Loucy (cell line): ENCODE measurements around the gene CLDND1.

ENCODE experiments used
- EZH2phosphoT487 ChIP-seq: fragments of 200-600 bp; IDR thresholded peaks from 2 replicates; pipeline ENCODE4 v1.6.1; 2018; ENCODE audit warnings: antibody characterized with exemption, mild to moderate bottlenecking, moderate library complexity, borderline replicate concordance
- TF ChIP-seq, protein P1 (sequence below): fragments of 200-600 bp; sonication (generic); conservative IDR thresholded peaks from 2 replicates; pipeline ENCODE4 v1.5.1; 2014; ENCODE audit warnings: mild to moderate bottlenecking, antibody characterized with exemption, low read length

DNA sequence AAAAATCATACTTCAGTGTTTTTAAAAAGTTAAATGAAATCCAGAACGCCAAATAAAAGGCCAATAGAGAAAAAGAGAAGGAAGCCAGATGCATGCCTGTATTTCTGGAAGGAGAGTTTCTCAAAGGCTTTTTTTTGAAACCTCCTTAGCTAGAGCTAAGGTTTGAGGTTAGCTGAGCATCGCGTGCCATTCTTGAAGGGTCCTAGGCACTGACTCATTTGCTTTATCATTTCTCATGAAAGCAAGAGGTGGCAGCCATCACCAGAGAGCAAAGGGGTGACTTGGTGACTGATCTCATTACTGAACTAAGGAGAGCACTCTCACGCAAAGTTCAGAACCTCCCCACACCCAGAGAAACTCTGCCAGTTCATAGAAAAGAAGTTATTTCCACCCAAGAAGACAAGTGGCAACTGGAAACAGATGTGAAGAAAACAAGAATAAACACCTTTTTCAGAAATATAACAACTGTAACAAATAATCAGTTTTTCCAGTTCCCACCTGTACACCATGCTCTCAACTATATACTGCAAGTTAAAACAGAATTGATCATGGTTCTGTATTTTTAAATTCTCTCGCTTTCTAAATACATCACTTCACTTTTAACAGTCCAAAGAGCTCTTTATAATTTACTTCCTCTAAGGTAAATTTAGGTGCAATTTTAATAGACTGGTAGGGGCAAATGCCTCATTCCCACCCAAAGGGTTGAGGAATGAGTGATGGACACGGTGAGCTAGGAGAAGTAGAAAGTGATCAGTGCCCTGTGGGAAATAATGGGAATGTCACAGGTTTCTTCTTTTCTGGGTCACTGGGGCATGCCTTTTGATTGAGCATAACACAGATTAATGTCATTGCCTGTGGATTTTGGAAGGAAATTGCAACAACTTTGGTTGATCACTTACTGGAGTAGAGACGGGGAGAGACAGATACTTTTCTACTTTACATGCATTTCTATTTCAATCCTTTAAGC is 33.7 kb upstream of the CLDND1 start:
- TF ChIP-seq, protein P1, sequence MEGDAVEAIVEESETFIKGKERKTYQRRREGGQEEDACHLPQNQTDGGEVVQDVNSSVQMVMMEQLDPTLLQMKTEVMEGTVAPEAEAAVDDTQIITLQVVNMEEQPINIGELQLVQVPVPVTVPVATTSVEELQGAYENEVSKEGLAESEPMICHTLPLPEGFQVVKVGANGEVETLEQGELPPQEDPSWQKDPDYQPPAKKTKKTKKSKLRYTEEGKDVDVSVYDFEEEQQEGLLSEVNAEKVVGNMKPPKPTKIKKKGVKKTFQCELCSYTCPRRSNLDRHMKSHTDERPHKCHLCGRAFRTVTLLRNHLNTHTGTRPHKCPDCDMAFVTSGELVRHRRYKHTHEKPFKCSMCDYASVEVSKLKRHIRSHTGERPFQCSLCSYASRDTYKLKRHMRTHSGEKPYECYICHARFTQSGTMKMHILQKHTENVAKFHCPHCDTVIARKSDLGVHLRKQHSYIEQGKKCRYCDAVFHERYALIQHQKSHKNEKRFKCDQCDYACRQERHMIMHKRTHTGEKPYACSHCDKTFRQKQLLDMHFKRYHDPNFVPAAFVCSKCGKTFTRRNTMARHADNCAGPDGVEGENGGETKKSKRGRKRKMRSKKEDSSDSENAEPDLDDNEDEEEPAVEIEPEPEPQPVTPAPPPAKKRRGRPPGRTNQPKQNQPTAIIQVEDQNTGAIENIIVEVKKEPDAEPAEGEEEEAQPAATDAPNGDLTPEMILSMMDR = no peak
- TF ChIP-seq EZH2phosphoT487 = no peak
